Measurements from ENCODE around the gene MEGF8. TPM values are rescaled to one million over a fixed set of nuclear protein-coding genes. Genes with fewer than 3 reads are reported as not detected.

Gene MEGF8
- total and polyA plus RNA-seq, 9 of the 15 experiments (the other 6 are each of a cell fraction or from before 2014, with no cell fraction given), result 0.28 to 13.1 (median 3.0) TPM

DNA sequence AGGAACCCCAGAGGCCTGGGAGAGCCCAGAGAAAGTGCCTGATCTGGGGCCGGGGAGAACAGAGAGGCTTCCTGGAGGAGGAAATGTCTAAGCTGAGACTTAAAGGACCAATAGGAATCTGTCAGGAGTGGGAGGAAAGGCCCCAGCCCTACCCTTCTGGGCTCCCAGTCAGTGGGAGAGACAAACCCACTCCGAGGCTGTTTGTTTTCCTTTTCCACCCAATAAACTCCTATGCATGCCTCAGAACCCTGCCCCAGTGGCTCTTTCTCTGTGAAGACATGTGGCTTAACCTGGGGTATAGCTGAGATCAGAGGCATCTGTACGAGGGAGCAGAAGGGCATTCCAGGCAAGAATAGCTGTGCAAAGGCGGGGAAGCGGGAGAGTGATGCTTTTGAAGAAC, 1.9 kb downstream of the MEGF8 start:
- intact Hi-C loops (cut with micrococcal nuclease), result loop anchor here (10.0 kb wide), 2 partner anchors 107 to 193 kb away; partner anchors contain the start of gene POU2F2
- POLR2A ChIA-PET, result interaction anchor here (0.6 to 1.5 kb wide), 2 partner anchors 25 to 26 kb away, joined by 3 read pairs; partner anchors contain the start of genes PAFAH1B3 and PRR19
- H3K4me2 ChIP-seq (ENCODE audit: insufficient read depth, low read length), result no peak overlapping the region

More for the DNA sequence above, 1.9 kb downstream of the MEGF8 start:
- H2AFZ ChIP-seq (ENCODE audit: low read depth, low read length), result no peak overlapping the region
- peaks cover 8 to 27% of the 10 kb centered on the region in 2 experiments; a peak in 4 of 5 replicates for H3K4me1 ChIP-seq (replicated peaks in 1 of 2; ENCODE audit: control insufficient read depth in 2 of 2, insufficient read depth in 2 of 2, low read length in 2 of 2)
- TF ChIP-seq NONO (IDR thresholded peaks at IDR 0.05; ENCODE audit: low read depth in 2 of 2, low read length in 1 of 2) (no peak), XRCC5 (IDR thresholded peaks at IDR 0.05; ENCODE audit: low read depth, low read length) (no peak), MYC (IDR thresholded peaks at IDR 0.05; ENCODE audit: low read depth, low read length) (no peak), MYC (CRISPR knock-in tag; IDR thresholded peaks at IDR 0.05; ENCODE audit: borderline replicate concordance, low read depth) (no peak), CHD2 (IDR thresholded peaks at IDR 0.05; ENCODE audit: low read depth, low read length) (no peak), PCBP2 (IDR thresholded peaks at IDR 0.05; ENCODE audit: low read depth, low read length, poor library complexity, severe bottlenecking) (no peak), ZNF384 (IDR thresholded peaks at IDR 0.05; ENCODE audit: low read depth, low read length) (no peak), FUS (optimal IDR thresholded peaks at IDR 0.05; ENCODE audit: low read depth, low read length) (no peak), MEIS2 (IDR thresholded peaks at IDR 0.05; ENCODE audit: partially characterized antibody) (no peak), SMARCE1 (IDR thresholded peaks at IDR 0.05) (no peak), ASH1L (IDR thresholded peaks at IDR 0.05; ENCODE audit: borderline replicate concordance, low read depth, partially characterized antibody) (no peak), POLR2AphosphoS5 (IDR thresholded peaks at IDR 0.05; ENCODE audit: control insufficient read depth, insufficient read depth, low read depth, low read length) (no peak)
- TF ChIP-seq, protein P1, sequence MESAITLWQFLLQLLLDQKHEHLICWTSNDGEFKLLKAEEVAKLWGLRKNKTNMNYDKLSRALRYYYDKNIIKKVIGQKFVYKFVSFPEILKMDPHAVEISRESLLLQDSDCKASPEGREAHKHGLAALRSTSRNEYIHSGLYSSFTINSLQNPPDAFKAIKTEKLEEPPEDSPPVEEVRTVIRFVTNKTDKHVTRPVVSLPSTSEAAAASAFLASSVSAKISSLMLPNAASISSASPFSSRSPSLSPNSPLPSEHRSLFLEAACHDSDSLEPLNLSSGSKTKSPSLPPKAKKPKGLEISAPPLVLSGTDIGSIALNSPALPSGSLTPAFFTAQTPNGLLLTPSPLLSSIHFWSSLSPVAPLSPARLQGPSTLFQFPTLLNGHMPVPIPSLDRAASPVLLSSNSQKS (CRISPR knock-in tag; IDR thresholded peaks at IDR 0.05), result no peak
- CTCF ChIA-PET (ENCODE audit: low intra/inter-chr PET ratio), result no interaction called here
- H3K79me2 ChIP-seq (ENCODE audit: control insufficient read depth, insufficient read depth, low read length), result peaks cover 20% of the 10 kb centered on the region
- H3K9me1 ChIP-seq (ENCODE audit: control insufficient read depth, insufficient read depth, low read length), result no peaks in the 10 kb centered on the region
- WGBS (ENCODE audit: insufficient coverage, low coverage, missing lambda C conversion rate), result 88% methylated on average over 4 of the region's 5 CpGs
- ATAC-seq (no peak), FAIRE-seq (no peak), DNase-seq (ENCODE audit: extremely low read depth in 1 of 4, low spot score in 3 of 4) (no peak)
- H3K4me3 ChIP-seq, result no peak overlapping the region
- H3K9me3 ChIP-seq (replicated peaks; ENCODE audit: control insufficient read depth, insufficient read depth, low read depth, low read length), result no peaks in the 10 kb centered on the region
- H4K20me1 ChIP-seq (replicated peaks; ENCODE audit: control insufficient read depth, insufficient read depth, low read length), result no peaks in the 10 kb centered on the region; the same call in 1 of the 2 replicates
- no peak overlapping the region for H3K27ac ChIP-seq (ENCODE audit: extremely low read depth, low read depth, low read length)
- BruUV-seq (replicated peaks), result no TSS peak
- no peaks in the 10 kb centered on the region for H3K36me3 ChIP-seq (ENCODE audit: control insufficient read depth, insufficient read depth, low read length)
- in situ Hi-C loops (cut with MboI), result loop anchor here (10.0 kb wide), 1 partner anchor 193 kb away; the partner anchor contains the start of gene POU2F2
- H3K9ac ChIP-seq (ENCODE audit: insufficient read depth in 1 of 2, low read depth in 2 of 2, low read length in 2 of 2), result no peak overlapping the region; a peak in 1 of 4 replicates
- no peaks in the 10 kb centered on the region for H3K27me3 ChIP-seq (ENCODE audit: control insufficient read depth in 2 of 2, insufficient read depth in 2 of 2, low read length in 2 of 2)

Data from K562 (cell line).